HepG2 (cell line): ENCODE results near the gene HLA-DPA1.

ENCODE experiments used
- CTCF ChIP-seq: sonication (generic); formaldehyde crosslinking; IDR thresholded peaks from 2 replicates; pipeline ENCODE4 v1.5.0; 2020; ENCODE audit warnings: mild to moderate bottlenecking, missing genetic modification reagents, moderate library complexity
- HNRNPH1 ChIP-seq: fragments of 200-400 bp; formaldehyde crosslinking; optimal IDR thresholded peaks from 2 replicates; pipeline ENCODE3; 2017; ENCODE audit warnings: mild to moderate bottlenecking, low read depth, low read length
- MNT ChIP-seq: fragments of 450-650 bp; IDR thresholded peaks from 2 replicates; pipeline ENCODE4 v1.6.1; 2016
- PRDM4 ChIP-seq: sonication (generic); formaldehyde crosslinking; IDR thresholded peaks from 2 replicates; pipeline ENCODE4 v1.9.0; 2021; ENCODE audit warnings: missing genetic modification reagents, borderline replicate concordance
- SMAD9 ChIP-seq: sonication (generic); formaldehyde crosslinking; IDR thresholded peaks from 2 replicates; pipeline ENCODE4 v1.5.1; 2020; ENCODE audit warnings: mild to moderate bottlenecking, missing genetic modification reagents
- ZBTB1 ChIP-seq: sonication (generic); formaldehyde crosslinking; IDR thresholded peaks from 2 replicates; pipeline ENCODE4 v1.4.0; 2020; ENCODE audit warnings: missing genetic modification reagents, borderline replicate concordance
- ZBTB25 ChIP-seq: IDR thresholded peaks from 2 replicates; pipeline ENCODE4 v1.6.1; 2018; ENCODE audit warnings: missing genetic modification reagents
- ZBTB8A ChIP-seq: sonication (generic); formaldehyde crosslinking; IDR thresholded peaks from 2 replicates; pipeline ENCODE4 v1.4.0; 2020; ENCODE audit warnings: mild to moderate bottlenecking, low read depth, missing genetic modification reagents, borderline replicate concordance
- ZNF660 ChIP-seq: sonication (generic); formaldehyde crosslinking; IDR thresholded peaks from 2 replicates; pipeline ENCODE4 v1.5.1; 2020; ENCODE audit warnings: mild to moderate bottlenecking, low read depth, missing genetic modification reagents, borderline replicate concordance

- TF ChIP-seq ZBTB8A (no peak), PRDM4 (CRISPR knock-in tag) (no peak), MNT (no peak), HNRNPH1 (no peak), CTCF (CRISPR knock-in tag) (no peak), SMAD9 (no peak), ZBTB1 (CRISPR knock-in tag) (no peak), ZNF660 (no peak), ZBTB25 (CRISPR knock-in tag) (no peak)
These were observed 20.8 kb downstream of the HLA-DPA1 start for GRCh38 chr6:33052627-33053026.
